ENCODE data around the gene AFAP1. TPM values are rescaled to one million over a fixed set of nuclear protein-coding genes. Genes with fewer than 3 reads are reported as not detected.

Gene AFAP1
- total RNA-seq, 1 experiment from 2014 or later: 45.6 TPM

- DNase-seq (ENCODE audit: low spot score): no peak
Observed at GRCh38 chr4:7756561-7757355, 182.9 kb downstream of the AFAP1 start.

GRCh38 chr4:7756071-7756470 lies 183.6 kb downstream of the AFAP1 start:
- DNase-seq (ENCODE audit: low spot score): no peak

DNA sequence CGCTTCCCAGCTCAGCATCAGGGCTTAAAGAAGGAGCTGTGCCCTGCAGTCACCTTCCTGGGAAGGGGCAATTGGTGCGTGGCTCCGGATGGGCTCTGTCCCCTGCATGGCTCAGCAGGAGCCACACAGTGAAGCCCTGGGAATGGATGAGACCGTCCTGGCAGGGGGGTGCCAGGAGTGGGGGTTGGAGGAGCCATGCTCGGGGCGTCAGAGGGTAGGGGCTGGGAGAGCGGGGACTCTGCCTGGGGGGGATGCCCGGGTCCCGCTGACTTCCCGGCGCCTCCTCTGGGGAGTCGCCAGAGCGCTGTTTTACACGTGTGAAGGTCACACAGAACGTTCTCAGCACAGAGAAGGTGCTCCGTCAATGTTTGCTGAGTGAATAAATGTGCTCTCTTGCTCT lies 184.1 kb downstream of the AFAP1 start:
- no peak for DNase-seq (ENCODE audit: low spot score)

DNA sequence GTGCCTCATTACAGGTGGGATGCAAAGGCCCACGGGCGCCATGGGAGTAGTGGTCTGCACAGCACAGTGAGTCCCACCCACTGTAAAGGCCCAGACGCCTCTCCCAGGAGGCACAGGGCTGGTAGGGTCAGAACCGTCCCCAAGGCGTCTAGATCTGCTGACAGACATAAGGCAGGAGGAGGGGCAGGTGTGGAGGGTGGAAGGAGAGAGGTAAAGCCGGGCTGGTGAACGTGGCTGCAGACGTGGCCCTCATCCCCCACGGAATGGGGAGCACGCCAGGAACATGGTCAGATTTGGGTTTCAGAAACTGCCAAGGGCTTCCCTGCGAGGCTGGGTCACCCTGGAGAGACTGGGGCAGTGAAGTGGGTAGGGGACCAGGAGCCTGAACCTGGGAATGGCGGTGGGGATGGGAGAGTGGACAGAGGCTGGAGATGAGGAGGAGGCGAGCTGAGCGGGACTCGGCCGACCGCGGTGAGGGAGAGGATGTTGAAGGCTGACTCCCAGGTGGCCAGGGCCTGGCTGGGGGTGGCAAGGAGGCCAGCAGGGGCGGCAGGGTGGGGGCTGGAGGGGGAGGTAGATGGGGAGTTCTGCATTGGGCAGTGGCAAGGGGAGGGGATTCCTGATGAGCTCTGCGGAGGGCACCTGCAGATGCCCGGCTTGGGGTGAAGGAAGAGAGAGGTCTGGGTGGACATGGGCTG lies 184.9 kb downstream of the AFAP1 start:
- no peak for DNase-seq (ENCODE audit: low spot score)

DNA sequence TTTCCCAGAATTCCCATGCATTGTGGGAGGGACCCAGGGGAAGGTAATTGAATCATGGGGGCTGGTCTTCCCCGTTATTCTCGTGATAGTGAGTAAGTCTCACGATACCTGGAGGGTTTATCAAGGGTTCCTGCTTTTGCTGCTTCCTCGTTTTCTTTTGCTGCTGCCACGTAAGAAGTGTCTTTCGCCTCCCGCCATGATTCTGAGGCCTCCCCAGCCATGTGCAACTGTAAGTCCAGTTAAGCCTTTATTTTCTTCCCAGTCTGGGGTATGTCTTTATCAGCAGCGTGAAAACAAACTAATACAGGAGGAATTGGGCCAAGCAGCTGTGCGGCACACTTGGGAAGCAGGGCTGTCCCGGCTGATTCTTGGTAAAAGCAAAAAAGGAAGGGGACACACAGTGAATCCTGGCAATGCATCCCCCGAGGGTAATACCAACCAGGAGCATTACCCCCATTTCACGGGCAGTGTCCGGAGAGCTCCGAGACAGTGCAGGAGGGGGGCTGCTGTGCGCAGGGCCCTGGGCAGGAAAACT lies 185.7 kb downstream of the AFAP1 start:
- no peak for DNase-seq (ENCODE audit: low spot score)

DNA sequence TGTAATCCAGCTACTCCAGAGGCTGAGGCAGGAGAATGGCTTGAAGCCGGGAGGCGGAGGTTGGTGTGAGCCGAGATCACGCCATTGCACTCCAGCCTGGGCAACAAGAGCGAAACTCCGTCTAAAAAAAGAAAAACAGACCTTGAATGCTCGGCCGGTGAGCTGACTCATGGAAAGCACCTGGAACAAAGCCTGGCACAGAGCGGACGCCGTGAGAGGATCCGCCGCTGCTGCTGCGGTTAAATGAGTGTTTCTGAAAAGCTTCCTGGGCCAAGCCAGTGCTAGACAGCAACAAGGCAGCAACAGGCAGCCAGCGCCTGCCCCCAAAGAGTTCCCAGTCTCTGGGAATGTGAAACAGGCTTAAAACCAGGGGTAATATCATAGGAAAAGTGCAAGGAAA lies 186.4 kb downstream of the AFAP1 start:
- DNase-seq (ENCODE audit: low spot score): no peak

DNA sequence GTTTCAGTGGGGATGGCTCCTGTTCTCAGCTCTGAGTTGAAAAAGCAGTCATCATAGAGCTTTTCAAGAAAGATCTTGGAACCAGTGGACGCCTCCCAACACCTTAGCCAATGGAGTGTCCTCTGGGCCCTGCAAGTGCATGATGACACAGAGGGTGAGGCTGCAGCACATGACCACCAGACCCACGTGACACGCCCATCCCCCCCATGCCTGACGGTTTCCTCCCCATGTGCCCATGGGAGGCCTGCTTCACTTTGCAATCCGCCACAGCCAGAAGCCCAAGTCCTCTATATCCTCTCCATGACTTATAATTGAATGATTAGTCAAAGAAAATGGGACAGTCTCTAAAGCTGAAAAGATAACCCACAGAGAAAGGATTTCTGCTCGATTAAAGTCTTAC lies 187.0 kb downstream of the AFAP1 start:
- no peak for DNase-seq (ENCODE audit: low spot score)

DNA sequence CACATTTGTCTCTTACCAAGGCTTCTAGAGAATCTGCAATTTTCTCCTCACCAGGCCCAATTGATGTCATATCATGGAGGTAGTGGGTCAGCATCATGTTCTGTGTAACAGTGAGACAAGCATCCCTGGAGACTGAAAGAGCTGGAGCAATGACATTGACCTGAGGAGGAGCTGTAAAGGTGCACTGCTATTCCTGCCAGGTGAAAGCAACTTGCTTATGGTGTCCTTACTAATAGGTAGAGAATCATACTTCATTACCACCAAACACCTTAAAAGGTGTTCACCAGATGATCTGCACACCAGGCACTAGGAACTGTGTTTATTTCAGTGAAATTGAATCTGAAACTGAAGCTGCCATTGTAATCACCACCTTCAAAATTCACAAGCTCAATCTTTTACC lies 188.7 kb downstream of the AFAP1 start:
- DNase-seq (ENCODE audit: low spot score): no peak

DNA sequence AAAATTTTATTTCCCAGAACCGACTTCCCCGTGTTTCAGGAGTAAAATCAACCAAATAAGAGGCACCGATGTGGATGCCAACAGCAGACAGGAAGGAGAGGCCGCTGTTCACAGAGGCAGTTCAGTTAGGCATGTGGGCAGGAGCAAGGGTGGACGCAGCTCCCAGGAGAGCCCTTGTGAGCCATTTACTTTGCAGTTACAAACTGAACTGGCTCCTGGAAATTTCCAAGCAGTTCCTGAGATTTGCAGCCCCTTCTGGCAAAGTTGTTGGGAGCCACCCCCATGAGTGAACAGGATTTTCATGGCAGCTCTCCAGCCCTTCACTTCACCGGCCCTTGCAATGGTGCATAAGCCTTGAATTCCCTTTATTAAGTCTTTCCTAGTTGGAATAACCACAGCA lies 189.1 kb downstream of the AFAP1 start:
- DNase-seq (ENCODE audit: low spot score): no peak

DNA sequence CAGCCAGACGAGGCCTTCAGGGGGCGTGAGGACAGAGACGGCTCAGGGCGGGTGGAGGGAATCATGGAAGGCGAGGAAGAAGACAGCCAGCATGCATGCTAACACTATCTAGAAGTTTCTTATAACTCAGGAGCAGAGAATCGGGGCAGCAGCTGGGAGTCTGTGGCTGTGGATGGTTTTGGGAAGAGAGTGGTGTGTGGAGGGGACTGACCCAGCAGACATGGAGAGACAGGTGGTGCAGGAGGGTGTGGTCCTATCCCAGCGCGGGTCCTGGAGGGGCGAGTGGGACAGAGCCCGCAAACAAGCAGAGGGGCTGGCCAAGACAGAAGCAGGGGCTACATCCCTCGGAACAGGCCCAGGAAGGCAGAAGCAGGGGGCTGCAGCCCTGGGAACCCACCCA lies 192.1 kb downstream of the AFAP1 start:
- DNase-seq (ENCODE audit: low spot score): no peak

- no peak for DNase-seq (ENCODE audit: low spot score)
Observed at GRCh38 chr4:7747062-7747385, 192.6 kb downstream of the AFAP1 start.

- no peak for DNase-seq (ENCODE audit: low spot score)
Observed at GRCh38 chr4:7746351-7747061, 193.2 kb downstream of the AFAP1 start.

DNA sequence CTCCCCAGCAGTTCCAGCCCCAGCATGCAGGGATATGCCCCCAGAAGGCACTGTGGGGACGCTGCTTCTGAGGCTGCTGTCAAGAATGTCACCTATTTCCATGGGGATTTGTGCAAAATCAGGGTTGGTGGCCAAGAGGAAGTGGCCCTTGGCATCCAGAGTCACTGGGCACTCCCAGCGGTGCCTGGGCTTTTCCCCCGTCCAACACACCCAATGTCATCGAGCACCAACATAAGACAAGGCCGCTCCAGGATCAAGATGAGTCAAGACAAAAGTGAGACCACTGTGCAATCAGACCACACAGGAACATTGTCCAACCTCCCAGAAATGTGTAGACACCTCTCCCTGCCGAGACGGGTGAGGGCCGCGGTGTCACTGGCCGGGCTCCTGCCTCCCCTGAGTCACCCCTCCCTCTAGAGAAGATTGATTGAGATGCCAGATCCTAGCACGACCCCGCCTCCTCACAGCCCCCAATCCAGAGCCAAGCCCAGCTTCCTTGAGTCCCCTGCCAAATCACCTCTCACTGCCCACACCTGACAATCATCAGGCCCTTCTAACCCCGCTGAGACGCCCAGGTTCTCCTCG lies 194.3 kb downstream of the AFAP1 start:
- DNase-seq (ENCODE audit: low spot score): no peak

- no peak for DNase-seq (ENCODE audit: low spot score)
Observed at GRCh38 chr4:7744142-7744804, 195.4 kb downstream of the AFAP1 start.

- no peak for DNase-seq (ENCODE audit: low spot score)
Observed at GRCh38 chr4:7742807-7743280, 196.8 kb downstream of the AFAP1 start.

DNA sequence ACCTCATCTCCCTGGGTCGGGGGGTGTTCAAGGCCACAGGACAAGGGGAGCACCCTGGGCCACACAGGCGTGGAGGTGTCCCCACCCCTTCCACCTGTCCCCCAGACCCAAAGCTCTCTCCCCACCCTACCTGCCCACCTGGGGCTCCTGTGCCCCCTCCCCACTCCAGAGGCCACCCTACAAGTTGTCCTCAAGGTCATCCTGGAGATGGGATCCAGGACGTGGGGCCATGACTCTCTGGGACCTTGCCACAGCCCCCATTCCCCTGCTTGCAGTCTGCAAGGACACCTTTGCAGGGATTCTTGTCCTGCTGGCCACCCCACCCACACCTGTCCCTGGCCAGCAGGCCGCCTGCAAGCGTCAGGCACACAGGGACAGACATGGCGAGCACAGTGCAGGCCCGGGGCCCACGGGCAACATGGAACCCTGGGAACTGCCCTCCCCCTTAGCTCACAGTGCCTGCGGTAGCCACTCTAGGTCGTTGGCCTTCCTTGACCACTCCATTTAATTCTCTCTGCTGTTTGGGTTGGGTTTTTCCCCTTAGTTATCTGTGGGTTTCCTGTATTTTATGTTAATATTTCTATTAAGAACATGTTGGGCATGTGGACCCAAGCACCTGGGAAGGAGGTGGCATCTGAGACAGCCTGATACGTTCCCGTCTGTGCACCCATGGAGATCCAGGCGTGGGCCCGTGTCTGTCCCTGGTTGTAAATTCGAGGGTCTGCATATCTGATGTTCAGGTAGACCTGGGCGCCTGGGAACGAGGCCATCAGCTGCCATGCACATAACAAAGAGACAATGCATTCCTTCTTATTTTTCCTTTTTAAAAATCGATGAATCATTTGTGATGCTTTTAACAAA lies 197.5 kb downstream of the AFAP1 start:
- no peak for DNase-seq (ENCODE audit: low spot score)

- DNase-seq (ENCODE audit: low spot score): no peak
Observed at GRCh38 chr4:7740866-7741525, 198.7 kb downstream of the AFAP1 start.

DNA sequence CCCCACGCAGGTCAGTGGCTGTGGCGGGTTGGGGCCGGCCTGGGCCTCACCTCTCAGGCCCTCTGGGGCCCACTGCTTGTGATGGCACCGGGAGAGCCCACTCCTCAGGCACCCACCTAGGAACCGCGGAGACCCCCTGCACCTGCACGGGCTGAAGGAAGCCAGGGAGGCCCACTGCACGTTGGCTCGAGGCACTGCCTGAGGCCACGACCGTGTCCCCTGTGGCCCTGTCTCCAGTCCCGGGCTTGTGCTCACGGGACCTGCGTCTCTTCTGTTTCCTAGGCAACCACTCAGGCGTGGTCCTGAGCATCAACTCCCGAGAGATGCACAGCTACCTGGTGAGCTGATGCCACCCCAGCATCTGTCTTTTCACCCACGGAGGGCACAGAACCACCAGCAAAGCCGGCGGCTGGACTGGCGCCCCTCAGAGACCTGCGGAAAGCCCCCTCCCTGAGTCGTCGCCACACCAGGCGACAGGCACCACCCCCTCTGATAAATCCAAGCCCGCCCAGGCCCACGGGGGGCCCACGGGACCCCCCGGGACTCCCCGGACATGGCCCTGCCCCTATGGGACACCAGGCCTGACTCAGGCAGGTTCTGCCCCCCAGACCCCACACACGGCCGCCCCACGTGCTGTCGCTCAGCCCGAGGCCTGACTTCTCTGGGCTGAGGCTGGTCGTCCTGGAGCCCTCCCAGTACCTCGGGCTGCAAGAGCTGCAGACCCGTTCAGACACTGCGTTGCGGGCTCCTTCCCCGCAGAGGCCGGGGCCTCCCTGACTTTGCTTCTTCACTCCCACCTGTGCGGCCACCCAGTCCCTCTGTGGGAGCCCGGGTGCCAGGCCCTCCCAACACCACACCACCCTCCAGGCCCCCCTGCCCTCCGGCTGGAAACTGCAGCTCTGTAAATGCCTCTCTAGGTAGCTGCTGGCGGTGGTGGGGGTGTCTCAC lies 199.5 kb downstream of the AFAP1 start:
- no peak for DNase-seq (ENCODE audit: low spot score)
